RCC 7860 (cell line): ENCODE data around the gene UBE2E1.
"Not testable (repeated sequence)": the region's sequence is repeated elsewhere in the genome, so short reads cannot be mapped to it uniquely, and the experiment has no call there.

Experiments
- DNase-seq: peaks from one replicate; pipeline ENCODE4 v3.0.0-alpha.2; 2015; ENCODE audit warnings: low spot score
- FAIRE-seq: peaks from 2 replicates; lab custom pipeline; 2012; peaks lifted over from hg19 to GRCh38; lab: Jason Lieb, UNC

UBE2E1 gene

DNA sequence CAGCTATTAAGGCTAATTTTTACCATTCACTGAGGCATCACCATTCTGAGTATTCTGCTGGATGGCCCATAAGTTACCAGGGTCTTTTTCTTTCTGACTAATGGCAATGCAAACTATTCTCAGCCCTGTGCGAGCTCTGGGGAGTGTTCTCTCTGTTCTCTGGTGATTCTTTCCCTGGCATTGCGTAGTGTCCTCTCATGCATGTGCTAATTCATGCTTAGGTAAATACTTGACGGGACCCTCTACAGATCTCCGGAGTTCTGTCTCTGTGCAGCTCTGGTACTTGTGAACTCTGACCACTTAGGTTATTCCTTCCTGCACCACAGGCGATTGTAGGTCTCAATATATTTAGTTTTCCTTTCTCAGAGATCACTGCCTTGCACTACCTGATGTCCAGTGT lies 34.8 kb downstream of the UBE2E1 start:
- FAIRE-seq = no peak
- DNase-seq = no peak

DNA sequence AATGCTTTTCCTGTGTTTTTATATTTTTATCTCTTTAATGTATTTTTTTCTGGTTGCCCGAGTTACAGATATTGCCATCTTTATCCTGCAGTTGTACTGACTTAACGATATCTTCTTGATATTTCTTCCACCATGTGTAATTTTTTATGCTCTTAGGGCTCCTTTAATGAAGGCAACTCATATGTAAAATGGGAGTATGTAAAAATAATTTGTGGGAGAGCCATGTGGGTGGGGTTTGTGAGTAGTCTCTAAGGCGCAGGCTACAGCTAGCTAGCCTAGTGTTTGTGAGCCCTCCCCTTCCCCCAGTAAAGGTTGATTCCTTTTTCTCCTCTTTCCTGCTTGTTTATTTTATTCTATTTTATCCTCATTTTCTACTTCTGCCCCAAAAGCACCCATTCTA lies 38.1 kb downstream of the UBE2E1 start:
- FAIRE-seq (no peak), DNase-seq (no peak)

DNA sequence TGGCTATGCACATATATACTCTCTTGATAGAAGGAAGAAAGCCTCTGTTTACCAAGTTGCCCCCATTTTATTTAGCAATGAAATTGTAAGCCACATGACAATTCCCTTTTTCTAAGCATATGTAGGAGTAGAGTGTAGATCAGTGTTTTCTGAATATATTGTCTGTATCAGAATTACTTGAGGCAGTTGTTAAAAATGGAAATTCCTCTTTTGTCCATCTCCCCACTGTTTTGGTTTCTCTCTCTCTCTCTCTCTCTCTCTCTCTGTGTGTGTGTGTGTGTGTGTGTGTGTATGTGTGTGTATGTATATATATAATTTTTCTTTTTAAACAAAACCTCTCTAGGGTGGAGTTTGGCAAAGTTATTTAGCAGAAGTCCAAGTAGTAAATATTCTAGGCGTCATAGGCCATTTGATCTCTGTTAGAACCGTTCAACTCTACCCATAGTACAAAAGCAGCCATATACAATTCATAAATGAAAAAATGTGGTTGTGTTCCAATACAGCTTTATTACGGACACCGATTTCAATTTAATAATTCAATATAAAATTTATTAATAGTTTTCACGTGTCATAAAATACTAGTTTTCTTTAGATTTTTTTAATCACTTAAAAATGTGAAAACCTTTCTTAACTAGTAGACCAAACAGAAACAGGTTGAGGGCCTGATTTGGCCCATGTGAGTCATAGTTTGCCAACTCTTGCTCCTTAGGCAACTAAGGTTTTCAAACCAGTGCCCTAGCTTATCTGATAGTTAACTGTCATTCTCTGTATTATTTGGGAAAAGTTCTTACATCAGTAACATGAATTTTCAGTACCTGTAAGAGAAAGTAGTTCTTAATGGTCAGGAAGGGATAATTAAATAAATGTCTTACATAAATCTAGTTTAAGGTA lies 39.8 kb downstream of the UBE2E1 start:
- DNase-seq (no peak), FAIRE-seq (no peak)

DNA sequence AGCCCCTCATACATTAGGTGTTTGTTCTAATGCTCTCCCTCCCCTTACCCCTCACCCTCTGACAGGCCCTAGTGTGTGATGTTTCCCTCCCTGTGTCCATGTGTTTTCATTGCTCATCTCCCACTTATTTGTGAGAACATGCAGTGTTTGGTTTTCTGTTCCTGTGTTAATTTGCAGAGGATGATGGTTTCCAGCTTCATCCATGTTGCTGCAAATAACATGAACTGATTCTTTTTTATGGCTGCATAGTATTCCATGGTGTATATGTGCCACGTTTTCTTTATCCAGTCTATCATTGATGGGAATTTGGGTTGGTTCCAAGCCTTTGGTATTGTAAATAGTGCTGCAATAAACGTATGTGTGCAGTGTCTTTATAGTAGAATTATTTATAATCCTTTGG lies 43.7 kb downstream of the UBE2E1 start:
- DNase-seq, FAIRE-seq: not testable (repeated sequence)

DNA sequence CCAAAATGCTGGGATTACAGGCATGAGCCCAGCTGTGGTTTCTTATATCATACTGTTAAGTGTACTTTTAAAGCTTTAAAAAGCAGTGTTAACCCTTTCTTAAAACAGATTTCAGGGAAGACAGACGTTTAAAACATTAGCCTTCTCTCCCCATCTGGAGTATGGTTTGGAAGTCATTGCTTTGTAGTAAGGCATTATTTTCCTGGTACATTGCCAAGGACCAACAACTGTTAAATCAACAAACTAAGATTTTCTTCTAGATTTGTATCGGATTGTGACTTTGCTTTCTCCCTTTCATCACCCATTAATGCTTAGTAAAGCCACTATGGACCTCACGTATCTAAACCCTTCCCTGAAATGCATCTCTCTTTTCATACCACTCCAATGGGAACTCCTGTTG lies 50.5 kb downstream of the UBE2E1 start:
- no peak for FAIRE-seq
- DNase-seq = no peak

DNA sequence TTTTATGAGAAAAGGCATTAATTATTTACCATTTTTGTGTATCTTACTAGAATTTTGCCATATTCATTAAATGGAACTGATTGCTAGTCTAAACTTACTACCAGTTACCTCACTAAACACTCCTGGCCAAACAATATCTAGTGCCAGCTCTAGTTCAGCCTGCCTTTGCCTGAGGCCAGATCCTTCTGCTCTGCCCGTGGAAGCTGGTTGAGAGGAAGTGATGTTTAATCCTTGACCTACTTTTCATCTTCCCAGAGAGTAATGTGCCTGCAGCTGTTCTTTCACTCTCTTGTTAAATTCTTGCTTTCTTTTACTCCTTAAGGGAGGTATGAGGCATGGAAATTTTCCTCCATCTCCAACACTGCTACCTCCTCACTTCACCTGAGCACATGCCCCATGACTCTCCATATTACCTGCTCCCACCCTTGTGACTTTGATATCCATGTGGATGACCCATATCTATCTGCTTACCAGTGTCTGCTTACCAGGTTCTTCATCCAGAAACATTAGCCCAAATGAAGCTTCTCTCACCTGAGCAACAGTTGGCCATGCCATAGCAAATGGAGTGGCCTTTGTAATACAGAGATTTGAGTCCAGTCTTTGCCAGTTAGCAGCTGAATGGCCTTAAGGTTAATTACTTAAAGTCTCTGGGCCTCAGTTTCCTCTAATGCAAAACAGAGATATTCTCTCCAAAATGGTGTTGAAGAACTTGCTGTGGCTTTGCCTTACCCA lies 53.4 kb downstream of the UBE2E1 start:
- FAIRE-seq (no peak), DNase-seq (no peak)

DNA sequence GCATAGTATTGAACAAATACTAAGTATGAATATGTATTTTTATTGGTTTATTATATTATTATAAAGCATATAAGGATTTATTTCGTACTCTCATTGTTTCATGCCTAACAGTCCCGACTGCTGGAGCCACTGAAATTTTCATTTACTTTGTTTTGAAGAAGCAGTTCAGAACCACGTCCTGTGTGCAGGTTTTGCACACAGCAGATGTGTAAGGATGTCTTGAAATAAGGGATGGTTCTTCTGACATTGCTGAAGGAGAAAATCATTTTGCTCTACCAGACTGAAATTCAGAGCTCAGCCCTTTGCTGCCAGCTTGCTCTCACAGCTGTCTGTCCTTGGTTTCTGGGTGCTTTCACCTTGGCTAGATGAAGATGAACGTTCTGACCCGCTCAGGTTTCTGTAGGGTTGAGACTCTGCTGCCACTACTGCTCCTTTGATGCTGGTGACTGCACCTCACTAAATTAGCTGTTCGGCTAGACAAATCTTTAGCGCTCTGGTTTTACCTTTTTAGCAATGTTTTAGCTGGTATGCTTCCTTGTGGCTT lies 54.2 kb downstream of the UBE2E1 start:
- FAIRE-seq = no peak

DNA sequence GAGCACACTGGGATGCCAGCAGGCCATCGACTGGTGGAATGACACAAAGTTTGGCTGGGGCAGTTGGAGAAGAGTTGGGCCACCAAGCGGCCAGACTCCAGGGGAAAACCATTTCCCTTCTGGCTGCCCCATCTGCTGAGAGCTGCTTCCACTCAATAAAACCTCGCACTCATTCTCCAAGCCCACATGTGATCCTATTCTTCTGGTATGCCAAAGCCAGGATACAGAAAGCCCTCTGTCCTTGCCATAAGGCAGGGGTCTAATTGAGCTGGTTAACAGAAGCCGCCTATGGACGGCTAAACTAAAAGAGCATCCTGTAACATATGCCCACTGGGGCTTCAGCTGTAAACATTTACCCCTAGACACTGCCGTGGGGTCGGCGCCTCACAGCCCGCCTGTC lies 55.9 kb downstream of the UBE2E1 start:
- no peak for DNase-seq
- no peak for FAIRE-seq

More for the DNA sequence above, 54.2 kb downstream of the UBE2E1 start:
- DNase-seq = no peak

DNA sequence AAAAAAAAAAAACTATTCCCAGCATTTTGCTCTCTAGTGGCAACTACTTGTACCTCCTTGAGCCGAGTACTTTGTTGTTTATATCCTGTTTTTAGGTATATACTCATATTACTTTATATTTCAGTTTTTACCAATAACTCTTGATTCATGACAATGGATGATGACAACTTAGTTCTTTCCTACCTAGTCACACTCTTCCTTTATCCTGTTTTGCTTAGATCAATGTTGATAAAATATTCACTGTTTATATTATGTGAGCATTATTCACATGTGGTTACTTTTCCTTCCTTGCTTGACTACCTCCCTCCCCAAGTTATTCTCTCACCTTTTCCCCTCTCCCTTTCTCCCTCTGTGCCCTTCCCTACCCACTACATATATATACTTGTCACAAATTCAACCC lies 57.3 kb downstream of the UBE2E1 start:
- no peak for DNase-seq
- FAIRE-seq = no peak

DNA sequence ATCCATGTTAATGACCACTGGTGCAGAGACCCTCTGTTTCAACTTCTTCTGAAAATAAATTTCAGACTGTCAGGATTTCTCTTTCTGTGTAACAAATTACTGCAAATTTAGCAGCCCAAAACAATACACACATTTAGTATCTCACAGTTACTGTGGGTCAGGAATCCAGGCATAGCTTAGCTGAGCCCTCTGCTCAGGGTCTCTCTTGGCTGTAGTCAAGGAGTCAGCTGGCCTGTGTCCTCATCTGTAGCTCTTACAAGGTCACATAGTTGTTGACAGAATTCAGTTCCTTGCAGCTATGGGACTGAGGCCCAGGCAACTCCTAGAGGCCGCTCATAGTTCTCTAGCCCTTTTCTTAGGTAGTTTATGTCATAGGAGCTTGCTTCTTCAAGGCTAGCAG lies 59.2 kb downstream of the UBE2E1 start:
- no peak for FAIRE-seq
- DNase-seq = no peak

DNA sequence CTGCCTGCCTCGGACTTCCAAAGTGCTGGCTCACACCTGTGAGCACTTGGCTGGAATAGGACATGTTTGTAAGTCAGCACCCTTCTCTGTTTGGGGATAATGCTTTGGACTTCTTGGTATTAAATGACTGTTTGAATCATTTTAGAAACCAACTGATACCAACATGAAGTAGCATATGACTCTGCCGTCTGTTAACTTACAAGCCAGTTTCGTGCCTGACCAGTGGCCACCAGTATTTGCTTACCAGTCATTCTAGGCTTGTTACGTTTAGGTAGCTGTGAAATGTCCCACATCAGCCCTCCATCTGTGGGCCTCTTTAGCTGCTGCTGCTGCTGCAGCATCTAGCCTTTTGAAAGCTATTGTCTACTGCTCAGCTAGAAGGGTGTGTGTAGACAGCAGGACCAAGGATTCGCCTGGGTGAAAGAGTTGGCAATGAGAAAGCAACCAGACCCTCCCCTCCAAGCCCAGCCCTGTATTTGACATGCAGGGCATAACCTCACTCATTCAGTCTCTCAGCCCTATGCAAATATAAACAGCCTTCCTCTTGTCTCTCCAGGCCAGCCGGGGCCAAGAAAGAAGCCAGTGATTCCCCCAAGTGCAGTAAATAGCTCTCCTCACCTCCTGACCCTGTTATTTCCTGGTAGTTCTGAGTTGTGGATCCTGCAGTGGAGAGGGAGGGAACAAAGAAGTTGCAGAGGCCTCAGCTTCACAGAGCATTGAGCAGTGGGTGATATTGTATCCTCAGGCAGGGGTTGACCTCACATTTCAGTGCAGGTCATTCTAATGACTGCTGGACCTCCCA lies 60.0 kb downstream of the UBE2E1 start:
- FAIRE-seq (no peak), DNase-seq (no peak)

DNA sequence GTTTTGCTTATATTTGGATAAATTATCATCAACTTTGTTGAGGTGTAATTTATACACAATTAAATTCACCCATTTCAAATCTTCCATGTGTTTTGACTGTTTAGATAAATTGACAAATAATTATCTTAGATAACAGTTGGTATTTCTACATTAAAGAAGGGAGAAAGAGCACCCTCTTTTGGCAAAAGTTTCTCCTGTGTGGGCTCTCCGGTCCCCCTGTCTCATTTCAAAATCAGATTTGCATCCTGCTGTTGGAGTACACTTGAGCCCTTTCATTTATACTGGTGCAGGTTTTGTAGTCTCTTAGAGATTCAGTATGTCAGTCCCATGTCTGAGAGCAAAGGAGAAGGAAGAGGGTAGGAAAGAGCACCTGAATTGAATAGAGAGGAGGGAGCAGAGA lies 61.6 kb downstream of the UBE2E1 start:
- DNase-seq (no peak), FAIRE-seq (no peak)

DNA sequence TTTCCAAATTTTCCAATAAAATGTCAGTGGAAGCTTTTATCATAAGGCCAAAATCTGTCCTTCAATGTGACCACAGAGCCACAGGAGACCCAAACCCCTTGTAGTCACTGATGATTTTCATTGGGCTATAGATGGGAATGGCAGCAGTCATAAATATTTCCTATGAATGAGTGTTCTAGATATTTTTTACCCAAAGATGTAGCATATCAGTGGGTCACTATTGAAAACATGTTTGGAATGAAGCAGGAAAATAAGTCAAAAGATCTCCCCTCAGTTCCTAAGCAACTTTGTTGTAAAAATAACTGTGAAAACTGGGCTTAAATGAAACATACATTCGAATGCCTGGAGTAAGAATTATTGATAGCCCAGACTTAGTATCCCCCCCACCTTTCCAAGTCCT lies 62.1 kb downstream of the UBE2E1 start:
- DNase-seq = no peak
- no peak for FAIRE-seq

DNA sequence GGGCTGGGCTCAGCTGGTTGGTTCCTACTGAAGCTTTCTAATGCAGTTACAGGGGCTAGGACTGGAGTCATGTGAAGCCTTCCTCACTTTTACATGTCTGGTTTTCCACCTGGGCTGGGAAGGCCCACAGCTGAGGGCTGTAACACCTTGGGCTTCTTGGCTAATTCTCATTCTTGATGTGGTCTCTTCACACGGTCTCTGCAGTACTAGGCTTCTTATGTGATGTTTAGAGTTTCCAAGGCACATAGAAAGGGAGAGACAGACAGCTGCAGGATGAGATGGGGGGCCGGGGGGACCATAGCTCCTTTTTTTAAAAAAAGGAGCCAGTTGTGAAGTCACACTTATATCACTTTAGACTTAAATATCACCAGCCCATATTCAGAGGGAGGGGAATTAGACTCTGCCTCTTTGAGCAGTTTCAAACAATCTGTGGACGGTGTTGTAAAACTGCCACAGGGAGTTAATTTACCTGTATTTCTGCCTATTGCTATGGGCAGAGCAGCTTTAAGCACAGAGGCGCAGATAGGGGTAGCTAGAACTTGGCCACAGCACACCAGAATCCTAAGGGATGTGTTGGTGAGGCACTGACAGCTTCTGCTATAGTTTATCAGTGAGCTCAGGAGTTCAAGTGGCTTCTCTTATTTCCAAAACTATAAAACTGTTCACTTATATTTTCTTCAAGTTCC lies 64.4 kb downstream of the UBE2E1 start:
- FAIRE-seq = no peak
- DNase-seq = no peak

DNA sequence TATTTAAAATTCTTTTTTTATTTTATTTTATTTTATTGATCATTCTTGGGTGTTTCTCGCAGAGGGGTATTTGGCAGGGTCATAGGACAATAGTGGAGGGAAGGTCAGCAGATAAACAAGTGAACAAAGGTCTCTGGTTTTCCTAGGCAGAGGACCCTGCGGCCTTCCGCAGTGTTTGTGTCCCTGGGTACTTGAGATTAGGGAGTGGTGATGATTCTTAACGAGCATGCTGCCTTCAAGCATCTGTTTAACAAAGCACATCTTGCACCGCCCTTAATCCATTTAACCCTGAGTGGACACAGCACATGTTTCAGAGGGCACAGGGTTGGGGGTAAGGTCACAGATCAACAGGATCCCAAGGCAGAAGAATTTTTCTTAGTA lies 64.9 kb downstream of the UBE2E1 start:
- not testable (repeated sequence) for FAIRE-seq, DNase-seq

DNA sequence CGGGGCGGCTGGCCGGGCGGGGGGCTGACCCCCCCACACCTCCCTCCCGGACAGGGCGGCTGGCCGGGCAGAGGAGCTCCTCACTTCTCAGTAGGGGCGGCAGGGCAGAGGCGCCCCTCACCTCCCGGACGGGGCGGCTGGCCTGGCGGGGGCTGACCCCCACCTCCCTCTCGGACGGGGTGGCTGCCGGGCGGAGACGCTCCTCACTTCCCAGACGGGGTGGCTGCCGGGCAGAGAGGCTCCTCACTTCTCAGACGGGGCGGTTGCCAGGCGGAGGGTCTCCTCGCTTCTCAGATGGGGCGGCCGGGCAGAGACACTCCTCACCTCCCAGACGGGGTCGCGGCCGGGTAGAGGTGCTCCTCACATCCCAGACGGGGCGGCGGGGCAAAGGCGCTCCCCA lies 65.6 kb downstream of the UBE2E1 start:
- not testable (repeated sequence) for DNase-seq

DNA sequence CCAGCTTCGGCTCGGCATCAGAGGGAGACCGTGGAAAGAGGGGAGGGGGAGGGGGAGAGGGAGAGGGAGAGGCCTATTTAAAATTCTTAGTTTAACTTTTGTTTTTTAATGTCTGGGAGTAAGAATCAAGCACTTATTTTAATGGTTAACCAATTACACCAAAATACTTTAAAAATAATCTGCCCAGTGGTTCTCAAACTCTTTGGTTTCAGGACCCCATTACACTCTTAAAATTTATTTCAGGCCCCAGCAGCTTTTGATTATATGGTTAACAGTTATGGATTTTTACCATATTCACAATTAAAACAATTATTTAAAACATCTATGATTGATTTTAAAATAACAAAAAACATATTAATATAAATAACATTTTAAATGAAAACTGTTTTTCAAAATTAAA lies 66.6 kb downstream of the UBE2E1 start:
- FAIRE-seq = no peak
- no peak for DNase-seq

More for the DNA sequence above, 65.6 kb downstream of the UBE2E1 start:
- not testable (repeated sequence) for FAIRE-seq

DNA sequence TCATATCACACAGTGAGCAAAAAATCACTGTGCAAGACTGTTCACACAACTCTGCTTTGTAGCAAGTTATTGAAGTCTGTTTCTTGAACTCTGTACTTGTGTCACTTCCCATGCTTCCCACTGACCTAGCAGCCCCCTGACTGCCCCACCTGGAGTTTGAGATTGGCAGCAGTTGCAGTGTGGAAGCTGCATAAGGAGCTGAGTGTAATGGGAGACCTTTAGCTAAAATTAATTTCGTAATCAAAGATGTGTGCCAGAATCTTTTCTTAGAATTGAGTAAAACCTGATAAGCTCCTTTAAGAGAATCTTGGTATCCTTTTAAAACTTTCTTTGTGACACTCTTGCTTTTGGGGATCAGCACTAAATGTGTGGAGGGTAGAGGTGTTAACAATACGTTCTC lies 68.2 kb downstream of the UBE2E1 start:
- no peak for DNase-seq
- FAIRE-seq = no peak

DNA sequence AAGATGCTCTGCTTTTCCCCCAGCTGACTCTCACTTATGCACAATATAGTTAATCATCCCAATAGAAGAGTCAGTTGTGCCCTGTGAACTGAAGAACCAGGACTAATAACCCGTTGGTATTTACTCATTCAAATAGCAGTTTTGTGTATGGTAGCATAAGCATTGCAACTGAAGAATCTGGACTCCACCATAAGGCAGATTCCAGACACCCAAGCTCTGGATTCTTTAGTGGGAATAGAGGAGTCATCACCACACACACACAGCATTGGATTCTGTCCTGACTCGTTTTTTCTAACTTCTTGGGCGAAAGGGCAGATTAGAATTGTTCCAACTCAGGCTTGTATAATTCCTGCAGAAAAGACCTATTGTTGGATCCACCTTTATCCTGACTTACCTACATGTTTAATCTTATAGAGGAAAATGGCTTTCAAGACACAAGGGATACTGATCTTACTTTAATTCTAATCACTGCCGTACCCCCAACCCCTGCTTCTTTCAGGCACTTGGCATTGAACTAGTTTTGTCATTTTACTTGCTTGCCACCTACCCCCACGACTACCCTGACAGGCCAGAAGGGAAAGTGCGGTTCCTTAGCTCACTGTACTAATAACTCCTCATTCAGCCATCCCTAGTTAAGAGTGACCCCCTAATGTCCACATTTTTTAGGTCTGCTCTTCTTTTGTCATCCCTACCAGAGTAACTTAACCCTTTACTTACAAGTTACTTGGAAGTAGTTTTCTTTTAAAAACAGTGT lies 68.8 kb downstream of the UBE2E1 start:
- FAIRE-seq (no peak), DNase-seq (no peak)
